Mucosa of descending colon (tissue), 3 donors: Measurements from ENCODE around the gene SNX9. TPM values are rescaled to one million over a fixed set of nuclear protein-coding genes. Genes with fewer than 3 reads are reported as not detected.

Experiments
- ATAC-seq: fragments of 200-7000 bp; cut with Tn5 transposase; one replicate; pipeline ENCODE4 v1.9.1; 2020; ENCODE audit warnings: mild to moderate bottlenecking, moderate library complexity
- DNase-seq, 3 donors: peaks; one replicate each; pipeline ENCODE4 v3.0.0-alpha.2; 2020
- H3K36me3 ChIP-seq: fragments of 200-600 bp; one replicate; pipeline ENCODE4 v1.8.0; 2021; ENCODE audit warnings: low read depth, mild to moderate bottlenecking
- H3K4me1 ChIP-seq: fragments of 200-600 bp; one replicate; pipeline ENCODE4 v1.8.0; 2021; ENCODE audit warnings: low read depth, mild to moderate bottlenecking
- H3K4me3 ChIP-seq: fragments of 200-600 bp; one replicate; pipeline ENCODE4 v1.8.0; 2021; ENCODE audit warnings: mild to moderate bottlenecking
- H3K9me3 ChIP-seq: fragments of 200-600 bp; one replicate; pipeline ENCODE4 v1.8.0; 2021; ENCODE audit warnings: mild to moderate bottlenecking
- CTCF ChIP-seq: fragments of 200-600 bp; IDR thresholded peaks from one replicate; pipeline ENCODE4 v1.8.0; 2022; ENCODE audit warnings: antibody characterized with exemption, mild to moderate bottlenecking
- intact Hi-C, 2 donors: fragments of 100-400 bp; cut with DNase I in 1 of 2; cut with micrococcal nuclease in 1 of 2; formaldehyde crosslinking; loops; one replicate each; pipeline versions ENCODE4 v1.11.0 to v1.11.1; 2022; cut with DNase I, micrococcal nuclease
- total RNA-seq, 3 donors: library from RNA; stranded (reverse); fragmentation: NEBNext Ultra II Directional in 2 of 3; extraction: Animal tissue kit (Norgen Biotek cat#: 25700) in 2 of 3; gene quantifications; one replicate each; pipeline versions ENCODE4 v1.2.1 to v1.2.4, GENCODE V29; 2021 to 2023
- donor health status: DM: no; HTN: no; CAD: no; lungs with moderate emphysema.
- donor health status: DM: no; HTN: no; CAD: no.
- donor health status: DM: no; HTN: yes; CAD: no.

Gene SNX9
- total RNA-seq, 3 donors from 2014 or later: 55.0 to 69.6 (median 68.0) TPM

DNA sequence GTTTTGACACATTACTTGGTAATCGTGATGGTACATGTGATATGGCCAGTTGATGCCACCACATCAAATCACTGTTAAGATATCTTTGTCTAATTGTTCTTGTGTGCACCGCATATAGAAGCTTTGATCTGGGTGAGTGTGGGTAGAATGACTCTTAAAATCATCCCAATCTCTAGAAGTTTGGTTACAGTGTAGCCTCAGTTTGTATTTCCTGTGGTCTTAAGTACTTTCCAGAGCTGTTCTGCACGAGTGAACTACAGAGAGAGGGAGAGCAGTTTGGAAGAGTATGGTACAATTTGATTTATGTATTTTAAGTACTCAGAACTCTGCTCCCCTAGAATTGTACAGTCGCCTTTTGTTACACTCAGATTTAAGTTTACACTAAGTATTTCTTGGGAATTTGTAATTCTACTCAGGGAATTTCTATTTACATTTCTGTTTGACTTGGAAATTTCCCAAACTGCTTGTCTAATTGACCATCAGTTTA, 37.5 kb downstream of the SNX9 start:
- peak; percentile 28 for ATAC-seq
- no peak for DNase-seq
- intact Hi-C loops: no loop called here
- Histone ChIP-seq H3K4me1 (peaks cover 9% of the 10 kb centered on the region), H3K9me3 (no peaks in the 10 kb centered on the region), H3K4me3 (no peak overlapping the region), H3K36me3 (no peaks in the 10 kb centered on the region)
- no peak for TF ChIP-seq CTCF

GRCh38 chr6:157861184-157861583, 38.1 kb downstream of the SNX9 start:
- Histone ChIP-seq H3K9me3 (no peaks in the 10 kb centered on the region), H3K36me3 (no peaks in the 10 kb centered on the region), H3K4me3 (no peak overlapping the region), H3K4me1 (peaks cover 6% of the 10 kb centered on the region)
- ATAC-seq: no peak
- intact Hi-C loops: no loop called here
- no peak for DNase-seq
- TF ChIP-seq CTCF: no peak

- intact Hi-C loops: no loop called here
- no peak for TF ChIP-seq CTCF
- Histone ChIP-seq H3K9me3 (no peaks in the 10 kb centered on the region), H3K36me3 (no peaks in the 10 kb centered on the region), H3K4me1 (peaks cover 6% of the 10 kb centered on the region), H3K4me3 (no peak overlapping the region)
- ATAC-seq (no peak), DNase-seq (no peak)
Observed at GRCh38 chr6:157861814-157862213, 38.8 kb downstream of the SNX9 start.

DNA sequence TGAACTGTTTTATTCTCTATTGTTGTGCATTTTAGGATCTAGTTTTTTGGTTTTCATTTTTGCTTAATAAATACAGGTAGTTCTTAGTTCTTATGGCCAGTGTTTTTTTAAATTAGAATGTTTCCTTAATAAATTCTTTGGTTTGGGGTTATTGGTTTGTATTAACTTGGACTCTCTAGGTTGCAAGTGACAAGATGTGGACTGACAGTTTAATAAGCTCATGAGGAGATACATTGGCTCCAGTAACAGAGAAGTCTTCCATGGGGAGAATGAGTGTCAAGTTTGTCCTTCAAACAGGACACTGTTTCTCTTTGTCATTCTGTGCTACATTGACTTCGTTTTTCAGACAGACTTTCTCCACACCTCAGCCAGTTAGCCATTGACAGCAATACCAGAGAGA, 39.7 kb downstream of the SNX9 start:
- Histone ChIP-seq H3K4me1 (peaks cover 6% of the 10 kb centered on the region), H3K36me3 (no peaks in the 10 kb centered on the region), H3K9me3 (no peaks in the 10 kb centered on the region), H3K4me3 (no peak overlapping the region)
- DNase-seq (no peak), ATAC-seq (no peak)
- intact Hi-C loops: no loop called here
- no peak for TF ChIP-seq CTCF

GRCh38 chr6:157864185-157864761, 41.2 kb downstream of the SNX9 start:
- DNase-seq: no peak
- intact Hi-C loops: no loop called here
- H3K4me1 ChIP-seq: peaks cover 6% of the 10 kb centered on the region
- no peak overlapping the region for H3K4me3 ChIP-seq
- no peak for TF ChIP-seq CTCF
- H3K9me3 ChIP-seq: no peaks in the 10 kb centered on the region
- no peak for ATAC-seq
- no peaks in the 10 kb centered on the region for H3K36me3 ChIP-seq

DNA sequence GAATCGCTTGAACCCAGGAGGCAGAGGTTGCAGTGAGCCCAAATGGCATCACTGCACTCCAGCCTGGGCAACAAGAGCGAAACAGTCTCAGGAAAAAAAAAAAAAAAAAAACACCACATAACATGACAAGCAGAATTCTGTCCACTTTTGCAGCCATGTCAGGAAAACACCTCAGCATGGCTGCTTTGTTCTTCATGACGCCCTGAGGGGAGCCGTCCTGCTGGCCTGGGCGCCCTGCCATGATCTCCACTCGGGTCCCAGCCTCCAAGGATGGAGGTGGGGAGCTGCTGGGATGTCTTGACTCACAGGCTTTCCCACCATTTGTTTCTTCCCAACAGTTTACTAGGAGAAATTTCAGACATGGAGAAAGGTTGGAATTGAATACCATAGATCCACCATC, 42.2 kb downstream of the SNX9 start:
- Histone ChIP-seq H3K36me3 (no peaks in the 10 kb centered on the region), H3K4me1 (peaks cover 3% of the 10 kb centered on the region), H3K9me3 (no peaks in the 10 kb centered on the region), H3K4me3 (no peak overlapping the region)
- no peak for TF ChIP-seq CTCF
- DNase-seq: no peak
- no peak for ATAC-seq
- intact Hi-C loops: no loop called here
